Peyer's patch (tissue), 4 donors: Measurements from ENCODE around the gene IMPDH1. TPM values are rescaled to one million over a fixed set of nuclear protein-coding genes. Genes with fewer than 3 reads are reported as not detected.

Source experiments
- DNase-seq, 3 donors: peaks; one replicate each; pipeline ENCODE4 v3.0.0-alpha.2; 2017 to 2019
- H3K27ac ChIP-seq, 4 donors: fragments of 200-600 bp; sonication (generic); one replicate each; pipeline ENCODE4 v1.5.1; 2016 to 2019
- H3K27me3 ChIP-seq, 2 donors: fragments of 200-600 bp; sonication (generic); one replicate each; pipeline ENCODE4 v1.5.1; 2019
- H3K36me3 ChIP-seq, 3 donors: fragments of 200-600 bp; sonication (generic); one replicate each; pipeline ENCODE4 v1.5.1; 2016 to 2019
- H3K4me1 ChIP-seq, 4 donors: fragments of 200-600 bp; sonication (generic); one replicate each; pipeline ENCODE4 v1.5.1; 2016 to 2019
- H3K4me3 ChIP-seq, 4 donors: fragments of 200-600 bp; sonication (generic); 1 replicate in 3 of 4; 2 replicates in 1 of 4; pipeline ENCODE4 v1.5.1; 2016 to 2019; ENCODE audit warnings: mild to moderate bottlenecking in 1 of 4
- H3K9me3 ChIP-seq, 4 donors: fragments of 200-600 bp; sonication (generic); one replicate each; pipeline ENCODE4 v1.5.1; 2016 to 2019; ENCODE audit warnings: mild to moderate bottlenecking in 1 of 4
- CTCF ChIP-seq, 6 experiments: fragments of 450-650 bp in 4 of 6; fragments of 200-600 bp in 2 of 6; sonication (generic) in 1 of 6; IDR thresholded peaks; one replicate each; pipeline ENCODE4 v1.5.1; 2017 to 2019; ENCODE audit warnings: antibody characterized with exemption in 6 of 6, mild to moderate bottlenecking in 3 of 6, moderate library complexity in 1 of 6
- POLR2A ChIP-seq, 2 donors: fragments of 450-650 bp; IDR thresholded peaks; one replicate each; pipeline ENCODE4 v1.5.1; 2017; ENCODE audit warnings: antibody characterized with exemption in 2 of 2, mild to moderate bottlenecking in 2 of 2, moderate library complexity in 2 of 2
- total RNA-seq, 4 donors: library from RNA; depleted of rRNA; stranded (reverse); fragments of >200 nt; gene quantifications; one replicate each; pipeline ENCODE4 v1.1.0, GENCODE V29; 2016

Gene IMPDH1
- total RNA-seq, 4 donors from 2014 or later = 7.9 to 45.4 (median 14.8) TPM

GRCh38 chr7:128455543-128456254 is 45.9 kb upstream of the IMPDH1 start, which contains the start of gene HILPDA:
Gene HILPDA, plus strand, starts transcription at chr7:128455878. Its CDS starts 1,391 bp downstream, at chr7:128457269.
- Histone ChIP-seq H3K4me3 (peak within 1 kb of the TSS; percentile 69 to 81 (median 76)), H3K4me1 (peaks cover 0 to 51% (median 8%) of the 10 kb centered on the region in 4 donors), H3K9me3 (no peaks in the 10 kb centered on the region), H3K27me3 (no peaks in the 10 kb centered on the region), H3K36me3 (no peaks in the 10 kb centered on the region), H3K27ac (peak within 1 kb of the TSS; percentile 76 to 89 (median 83))
- DNase-seq = peak; percentile 83 to 97 (median 95)
- TF ChIP-seq POLR2A (IDR thresholded peaks at IDR 0.05) (peak; percentile 75 to 76), CTCF (IDR thresholded peaks at IDR 0.05) (peak in 2 of 6 experiments; percentile 29 to 41)

- no peak for DNase-seq
These were observed 45.2 kb upstream of the IMPDH1 start for GRCh38 chr7:128454808-128455542.

GRCh38 chr7:128453836-128454804 is 44.3 kb upstream of the IMPDH1 start:
- no peaks in the 10 kb centered on the region for H3K9me3 ChIP-seq
- H3K27me3 ChIP-seq = no peaks in the 10 kb centered on the region
- peak; percentile 26 to 72 (median 63) for DNase-seq
- H3K4me1 ChIP-seq = peaks cover 0 to 42% (median 5%) of the 10 kb centered on the region in 4 donors
- TF ChIP-seq POLR2A (IDR thresholded peaks at IDR 0.05) (no peak), CTCF (IDR thresholded peaks at IDR 0.05) (no peak)
- peak overlapping the region in 1 of 4 donors; percentile 69 for H3K4me3 ChIP-seq
- H3K36me3 ChIP-seq = no peaks in the 10 kb centered on the region
- peak overlapping the region; percentile 76 to 89 (median 83) for H3K27ac ChIP-seq

More at GRCh38 chr7:128454808-128455542, 45.2 kb upstream of the IMPDH1 start:
- H3K27me3 ChIP-seq = no peaks in the 10 kb centered on the region
- no peaks in the 10 kb centered on the region for H3K9me3 ChIP-seq
- no peaks in the 10 kb centered on the region for H3K36me3 ChIP-seq
- H3K27ac ChIP-seq = peak overlapping the region; percentile 76 to 89 (median 83)
- TF ChIP-seq CTCF (IDR thresholded peaks at IDR 0.05) (peak in 2 of 6 experiments; percentile 26 to 33), POLR2A (IDR thresholded peaks at IDR 0.05) (no peak)
- H3K4me1 ChIP-seq = peaks cover 0 to 49% (median 8%) of the 10 kb centered on the region in 4 donors
- peak overlapping the region; percentile 69 to 81 (median 76) for H3K4me3 ChIP-seq

GRCh38 chr7:128452552-128452951 is 42.8 kb upstream of the IMPDH1 start:
- H3K27ac ChIP-seq = no peak overlapping the region
- H3K9me3 ChIP-seq = no peaks in the 10 kb centered on the region
- no peak for TF ChIP-seq POLR2A (IDR thresholded peaks at IDR 0.05)
- TF ChIP-seq CTCF (IDR thresholded peaks at IDR 0.05) = no peak
- DNase-seq = no peak
- peaks cover 0 to 31% (median 5%) of the 10 kb centered on the region in 4 donors for H3K4me1 ChIP-seq
- no peaks in the 10 kb centered on the region for H3K27me3 ChIP-seq
- H3K4me3 ChIP-seq = no peak overlapping the region
- H3K36me3 ChIP-seq = no peaks in the 10 kb centered on the region

- Histone ChIP-seq H3K9me3 (no peaks in the 10 kb centered on the region), H3K4me3 (no peak overlapping the region), H3K27ac (no peak overlapping the region), H3K36me3 (no peaks in the 10 kb centered on the region), H3K4me1 (peaks cover 0 to 17% (median under 1%) of the 10 kb centered on the region in 4 donors), H3K27me3 (no peaks in the 10 kb centered on the region)
- no peak for DNase-seq
- TF ChIP-seq CTCF (IDR thresholded peaks at IDR 0.05) (no peak), POLR2A (IDR thresholded peaks at IDR 0.05) (no peak)
These were observed 41.1 kb upstream of the IMPDH1 start for GRCh38 chr7:128450913-128451312.
